Fibroblast of the aortic adventitia (primary cell): Measurements from ENCODE around the gene TBC1D22A. TPM values are rescaled to one million over a fixed set of nuclear protein-coding genes. Genes with fewer than 3 reads are reported as not detected.

ENCODE experiments used
- DNase-seq: peaks from one replicate; pipeline ENCODE4 v3.0.0-alpha.2; 2010; ENCODE audit warnings: low read depth
- H3K4me3 ChIP-seq: 2 replicates; pipeline ENCODE4 v1.5.1; 2011; ENCODE audit warnings: low read depth, mild to moderate bottlenecking, control low read depth, low read length, moderate library complexity
- total RNA-seq: library from RNA; depleted of rRNA; stranded (reverse); fragments of >200 nt; gene quantifications from 2 replicates; pipeline ENCODE4 v1.2.3, GENCODE V29; 2012; ENCODE audit warnings: low replicate concordance
- TF ChIP-seq, protein P1 (sequence below): IDR thresholded peaks from 2 replicates; pipeline ENCODE4 v1.5.1; 2011; ENCODE audit warnings: mild to moderate bottlenecking, low read length, control low read depth, inconsistent platforms; ENCODE audit not compliant: insufficient read depth

Gene TBC1D22A
- total RNA-seq, 1 donor, result 13.8 TPM

DNA sequence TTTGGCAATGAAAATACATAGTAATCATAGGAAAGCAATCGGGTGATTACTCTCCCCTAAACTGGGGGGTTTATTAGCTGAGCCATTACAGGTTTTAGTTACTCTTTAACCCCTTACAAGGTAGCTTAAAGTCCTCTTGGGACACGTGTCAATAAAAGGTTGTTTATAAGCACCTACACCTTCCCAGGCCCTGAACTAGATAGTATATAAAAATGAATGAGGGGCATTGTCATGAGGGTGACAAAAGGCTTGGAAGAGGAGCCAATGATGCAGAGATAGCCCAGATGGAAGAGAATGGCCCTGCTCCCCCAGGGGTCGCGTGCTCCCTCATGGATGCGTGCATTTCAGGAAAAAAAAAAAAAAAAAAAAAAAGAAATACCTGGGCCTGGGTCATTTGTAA lies 276.9 kb downstream of the TBC1D22A start:
- no peak for DNase-seq
- no peak overlapping the region for H3K4me3 ChIP-seq
- TF ChIP-seq, protein P1, sequence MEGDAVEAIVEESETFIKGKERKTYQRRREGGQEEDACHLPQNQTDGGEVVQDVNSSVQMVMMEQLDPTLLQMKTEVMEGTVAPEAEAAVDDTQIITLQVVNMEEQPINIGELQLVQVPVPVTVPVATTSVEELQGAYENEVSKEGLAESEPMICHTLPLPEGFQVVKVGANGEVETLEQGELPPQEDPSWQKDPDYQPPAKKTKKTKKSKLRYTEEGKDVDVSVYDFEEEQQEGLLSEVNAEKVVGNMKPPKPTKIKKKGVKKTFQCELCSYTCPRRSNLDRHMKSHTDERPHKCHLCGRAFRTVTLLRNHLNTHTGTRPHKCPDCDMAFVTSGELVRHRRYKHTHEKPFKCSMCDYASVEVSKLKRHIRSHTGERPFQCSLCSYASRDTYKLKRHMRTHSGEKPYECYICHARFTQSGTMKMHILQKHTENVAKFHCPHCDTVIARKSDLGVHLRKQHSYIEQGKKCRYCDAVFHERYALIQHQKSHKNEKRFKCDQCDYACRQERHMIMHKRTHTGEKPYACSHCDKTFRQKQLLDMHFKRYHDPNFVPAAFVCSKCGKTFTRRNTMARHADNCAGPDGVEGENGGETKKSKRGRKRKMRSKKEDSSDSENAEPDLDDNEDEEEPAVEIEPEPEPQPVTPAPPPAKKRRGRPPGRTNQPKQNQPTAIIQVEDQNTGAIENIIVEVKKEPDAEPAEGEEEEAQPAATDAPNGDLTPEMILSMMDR, result no peak

DNA sequence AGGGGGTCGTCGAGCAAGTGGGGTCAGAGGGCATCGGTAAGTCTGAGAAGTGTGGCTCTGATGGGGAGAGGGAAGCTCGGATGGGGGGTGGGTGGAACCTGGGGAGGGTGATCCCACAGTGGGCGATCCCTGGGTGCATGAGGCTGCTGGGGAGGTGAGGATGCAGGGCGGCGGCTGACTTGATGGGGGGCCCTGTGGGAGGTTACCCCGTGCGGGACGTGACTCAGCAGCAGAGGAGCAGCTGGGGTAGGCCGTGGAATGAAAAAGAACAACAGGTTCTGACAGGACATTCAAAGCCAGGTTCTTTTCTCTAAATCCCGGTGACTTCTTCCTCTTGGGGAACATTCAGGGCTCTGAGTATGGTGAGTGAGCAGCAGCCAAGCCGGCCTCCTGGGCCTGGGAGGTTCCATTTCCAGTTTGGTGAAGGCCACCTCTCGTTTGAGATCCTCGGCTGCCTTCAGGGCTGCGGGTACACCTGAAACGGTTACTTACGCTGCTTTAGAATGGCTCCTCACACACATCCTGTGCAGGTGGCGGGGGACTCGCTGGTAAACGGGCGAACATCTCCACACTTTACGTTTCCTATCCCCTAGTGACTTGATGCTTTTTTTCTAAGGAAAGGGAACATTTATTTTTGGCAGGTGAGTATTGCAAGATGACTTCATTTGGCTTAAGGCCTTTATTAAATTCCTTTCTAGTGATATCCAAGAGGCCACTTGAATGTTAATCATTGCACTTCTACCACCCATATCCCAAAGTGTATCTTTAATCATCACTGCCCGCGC lies 278.2 kb downstream of the TBC1D22A start:
- TF ChIP-seq, protein P1, result no peak
- no peak for DNase-seq
- no peak overlapping the region for H3K4me3 ChIP-seq

DNA sequence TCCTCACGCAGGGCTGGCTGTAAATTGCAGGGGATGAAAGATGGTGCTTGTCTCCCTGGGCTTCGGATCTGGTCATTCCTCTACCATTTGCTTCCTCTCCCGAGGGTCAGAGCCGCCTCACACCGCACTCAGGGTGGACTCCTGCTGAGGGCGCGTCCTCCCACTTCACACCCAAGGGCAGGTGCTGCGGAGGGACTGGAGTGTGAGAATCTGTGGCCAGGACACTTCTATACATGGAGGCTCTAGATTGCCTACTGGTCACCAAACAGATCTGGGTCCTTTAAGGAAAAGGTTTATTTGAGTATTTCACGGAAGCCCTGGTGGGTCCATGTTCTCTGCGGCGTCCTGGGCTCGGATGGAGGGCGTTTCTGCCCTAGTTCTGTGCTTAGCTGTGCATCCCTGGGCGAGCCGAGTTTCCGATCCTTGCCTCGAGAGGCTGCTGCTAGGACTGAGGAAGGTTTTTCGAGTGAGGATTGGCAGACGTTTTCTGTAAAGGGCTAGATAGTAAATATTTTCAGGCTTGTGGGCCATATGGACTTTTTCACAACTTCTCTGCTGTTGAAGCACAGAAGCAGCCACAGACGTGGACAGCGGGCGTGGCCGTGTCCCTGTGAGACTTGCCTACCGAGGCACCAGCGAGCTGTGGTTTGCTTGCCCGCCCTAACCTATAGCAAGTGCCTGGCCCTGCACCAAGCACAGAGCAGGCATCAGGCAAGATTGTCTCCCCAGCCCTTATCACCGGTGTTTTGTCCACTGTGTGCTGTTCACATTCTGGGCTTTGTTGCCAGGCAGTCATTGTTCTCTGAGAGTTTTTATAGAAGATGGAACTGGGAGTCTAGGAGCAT lies 279.0 kb downstream of the TBC1D22A start:
- TF ChIP-seq, protein P1, result no peak
- no peak for DNase-seq
- H3K4me3 ChIP-seq, result no peak overlapping the region

DNA sequence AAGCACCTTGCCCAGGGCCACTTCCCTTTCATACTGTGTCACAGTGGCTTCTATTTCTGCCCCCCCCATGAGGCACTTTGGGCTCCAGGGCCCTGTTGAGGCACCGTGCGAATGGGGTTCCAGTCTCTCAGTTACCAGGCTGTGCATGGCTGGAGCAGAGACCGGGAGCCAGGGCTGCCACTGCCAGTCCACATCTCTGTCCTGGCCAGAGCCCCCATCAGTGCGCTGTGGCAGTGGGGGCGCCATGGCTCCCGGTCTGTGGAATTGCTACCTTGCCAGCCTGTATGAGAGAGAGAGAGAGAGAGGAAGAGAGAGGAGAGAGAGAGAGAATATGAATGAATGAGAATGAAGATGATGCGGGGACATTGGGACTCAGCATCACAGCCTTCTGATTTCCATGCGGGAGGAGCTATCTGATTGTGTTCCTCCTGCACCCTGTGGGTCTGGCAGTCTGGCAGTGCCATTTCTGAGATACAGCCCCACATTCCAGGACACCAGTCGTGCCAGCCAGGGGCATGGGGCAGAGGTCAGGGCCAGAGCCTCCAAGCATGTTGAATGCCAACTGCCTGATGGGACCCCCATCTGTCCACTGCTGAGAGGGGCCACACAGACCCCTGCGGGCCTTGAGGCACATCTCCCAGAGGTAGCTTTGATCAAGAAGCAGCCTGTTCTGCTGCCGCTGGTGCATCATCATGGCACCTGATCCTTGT lies 279.8 kb downstream of the TBC1D22A start:
- TF ChIP-seq, protein P1, result no peak
- DNase-seq, result no peak
- no peak overlapping the region for H3K4me3 ChIP-seq

DNA sequence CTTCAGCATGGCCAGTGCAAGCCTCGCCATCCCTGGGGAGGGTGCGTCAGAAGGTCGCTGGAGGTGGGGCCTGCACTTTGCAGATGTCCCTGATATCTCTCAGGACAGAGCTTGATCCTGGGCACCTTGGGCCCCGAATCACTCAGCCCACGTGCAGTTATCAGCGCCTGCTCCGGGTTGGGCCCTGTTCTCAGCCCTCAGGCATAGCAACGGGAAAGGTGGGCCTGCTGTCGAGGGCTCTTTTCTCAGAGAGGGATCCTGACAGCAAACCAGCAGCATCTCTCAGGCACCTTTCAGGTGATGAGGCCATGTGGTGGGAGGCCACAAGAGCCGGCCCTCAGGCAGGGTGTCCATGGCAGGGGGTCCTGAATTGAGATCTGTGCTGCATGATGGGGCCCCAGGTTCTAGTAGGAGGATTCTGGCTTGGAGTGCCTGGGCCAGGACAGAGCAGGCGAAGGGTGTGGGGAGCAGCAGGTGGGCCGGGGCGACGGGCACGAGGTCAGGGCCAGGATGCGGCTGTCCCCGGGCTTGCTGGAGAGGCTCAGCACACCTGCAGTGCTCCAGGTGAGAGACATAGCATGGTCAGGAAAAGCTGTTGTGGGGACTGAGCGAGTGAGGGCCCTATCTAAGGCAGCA lies 280.5 kb downstream of the TBC1D22A start:
- no peak for DNase-seq
- TF ChIP-seq, protein P1, result no peak
- H3K4me3 ChIP-seq, result no peak overlapping the region
